ENCODE data around the gene TUBGCP6. TPM values are rescaled to one million over a fixed set of nuclear protein-coding genes. Genes with fewer than 3 reads are reported as not detected.

The TUBGCP6 gene
- total and polyA plus RNA-seq, 4 donors = 23.0 to 68.3 (median 51.0) TPM

GRCh38 chr22:50167689-50168489 lies 76.9 kb downstream of the TUBGCP6 start:
- Histone ChIP-seq H3K27ac (ENCODE audit: low read depth, low read length) (no peak overlapping the region), H3K27me3 (ENCODE audit: control insufficient read depth, insufficient read depth, low read length) (peaks cover 6% of the 10 kb centered on the region), H3K9me3 (ENCODE audit: control insufficient read depth, insufficient read depth, low read length) (no peaks in the 10 kb centered on the region), H3K4me3 (ENCODE audit: low read depth, low read length) (no peak overlapping the region), H3K36me3 (ENCODE audit: control insufficient read depth, insufficient read depth, low read length) (peaks cover 8% of the 10 kb centered on the region), H3K4me1 (ENCODE audit: control insufficient read depth, insufficient read depth, low read length) (peaks cover 20% of the 10 kb centered on the region)
- no peak for DNase-seq (ENCODE audit: low read depth in 4 of 6, low spot score in 6 of 6)
- WGBS (ENCODE audit: insufficient coverage) = 61% methylated on average over 11 of the region's 11 CpGs

Other genes starting within 250 kb of the TUBGCP6 start
- under 1 TPM; 0.22 to 0.40 TPM for gene IL17REL, start 232.3 kb downstream of the TUBGCP6 start, total RNA-seq
- gene IL17REL, start 232.3 kb downstream of the TUBGCP6 start, polyA plus RNA-seq (ENCODE audit: insufficient read length in 2 of 2) = under 1 TPM; 0.36 to 0.96 TPM
- not detected for gene TTLL8, start 186.7 kb downstream of the TUBGCP6 start, total RNA-seq
- not detected for gene TTLL8, start 186.7 kb downstream of the TUBGCP6 start, polyA plus RNA-seq (ENCODE audit: insufficient read length in 2 of 2)
- gene MLC1, start 159.6 kb downstream of the TUBGCP6 start, total RNA-seq = 10 to 100 TPM; 76.9 to 77.8 TPM
- gene MLC1, start 159.6 kb downstream of the TUBGCP6 start, polyA plus RNA-seq (ENCODE audit: insufficient read length in 2 of 2) = 100 to 1,000 TPM; 234 to 353 TPM
- 1 to 10 TPM; 3.3 to 3.7 TPM for gene MOV10L1, start 155.0 kb downstream of the TUBGCP6 start, total RNA-seq
- 1 to 10 TPM; 1.9 to 4.9 TPM for gene MOV10L1, start 155.0 kb downstream of the TUBGCP6 start, polyA plus RNA-seq (ENCODE audit: insufficient read length in 2 of 2)
- gene PANX2, start 74.3 kb downstream of the TUBGCP6 start, total RNA-seq = 1 to 10 TPM; 2.1 to 3.3 TPM
- 10 to 100 TPM; 18.3 to 21.6 TPM for gene PANX2, start 74.3 kb downstream of the TUBGCP6 start, polyA plus RNA-seq (ENCODE audit: insufficient read length in 2 of 2)
- gene TRABD, start 59.1 kb downstream of the TUBGCP6 start, total RNA-seq = 10 to 100 TPM in 1 of 2 donors, 1 to 10 TPM in 1; 5.4 to 13.0 TPM
- gene TRABD, start 59.1 kb downstream of the TUBGCP6 start, polyA plus RNA-seq (ENCODE audit: insufficient read length in 2 of 2) = 10 to 100 TPM; 30.3 to 34.7 TPM
- 10 to 100 TPM in 1 of 2 donors, 1 to 10 TPM in 1; 7.6 to 22.2 TPM for gene SELENOO, start 44.0 kb downstream of the TUBGCP6 start, total RNA-seq
- 10 to 100 TPM; 29.1 to 41.2 TPM for gene SELENOO, start 44.0 kb downstream of the TUBGCP6 start, polyA plus RNA-seq (ENCODE audit: insufficient read length in 2 of 2)
- gene HDAC10, start 6.2 kb upstream of the TUBGCP6 start, total RNA-seq = 10 to 100 TPM; 16.2 to 18.5 TPM
- gene HDAC10, start 6.2 kb upstream of the TUBGCP6 start, polyA plus RNA-seq (ENCODE audit: insufficient read length in 2 of 2) = 10 to 100 TPM; 55.9 to 74.3 TPM
- 10 to 100 TPM; 13.2 to 20.8 TPM for gene MAPK12, start 16.7 kb upstream of the TUBGCP6 start, total RNA-seq
- 10 to 100 TPM; 29.9 to 57.6 TPM for gene MAPK12, start 16.7 kb upstream of the TUBGCP6 start, polyA plus RNA-seq (ENCODE audit: insufficient read length in 2 of 2)
- 10 to 100 TPM in 1 of 2 donors, 1 to 10 TPM in 1; 5.7 to 14.1 TPM for gene MAPK11, start 25.4 kb upstream of the TUBGCP6 start, total RNA-seq
- gene MAPK11, start 25.4 kb upstream of the TUBGCP6 start, polyA plus RNA-seq (ENCODE audit: insufficient read length in 2 of 2) = 10 to 100 TPM; 36.4 to 40.2 TPM
- gene PLXNB2, start 62.6 kb upstream of the TUBGCP6 start, total RNA-seq = 10 to 100 TPM; 41.1 to 65.5 TPM
- 10 to 100 TPM; 96.6 to 97.3 TPM for gene PLXNB2, start 62.6 kb upstream of the TUBGCP6 start, polyA plus RNA-seq (ENCODE audit: insufficient read length in 2 of 2)
- gene DENND6B, start 82.0 kb upstream of the TUBGCP6 start, total RNA-seq = 10 to 100 TPM in 1 of 2 donors, 1 to 10 TPM in 1; 9.1 to 12.7 TPM
- 10 to 100 TPM; 41.3 to 45.7 TPM for gene DENND6B, start 82.0 kb upstream of the TUBGCP6 start, polyA plus RNA-seq (ENCODE audit: insufficient read length in 2 of 2)
- gene PPP6R2, start 98.3 kb upstream of the TUBGCP6 start, total RNA-seq = 10 to 100 TPM; 42.9 to 63.4 TPM
- 10 to 100 TPM; 71.5 to 84.9 TPM for gene PPP6R2, start 98.3 kb upstream of the TUBGCP6 start, polyA plus RNA-seq (ENCODE audit: insufficient read length in 2 of 2)
- gene SBF1, start 230.0 kb upstream of the TUBGCP6 start, total RNA-seq = 10 to 100 TPM; 51.0 to 64.3 TPM
- 100 to 1,000 TPM; 116 to 118 TPM for gene SBF1, start 230.0 kb upstream of the TUBGCP6 start, polyA plus RNA-seq (ENCODE audit: insufficient read length in 2 of 2)
- under 1 TPM; 0.06 to 0.10 TPM for gene ADM2, start 236.5 kb upstream of the TUBGCP6 start, total RNA-seq
- under 1 TPM; 0.11 to 0.15 TPM for gene ADM2, start 236.5 kb upstream of the TUBGCP6 start, polyA plus RNA-seq (ENCODE audit: insufficient read length in 2 of 2)
- gene MIOX, start 241.8 kb upstream of the TUBGCP6 start, total RNA-seq = not detected
- gene MIOX, start 241.8 kb upstream of the TUBGCP6 start, polyA plus RNA-seq (ENCODE audit: insufficient read length in 2 of 2) = under 1 TPM in 1 of 2 donors, not detected in 1; 0.18 TPM